Jurkat, Clone E6-1 (cell line): ENCODE measurements around the gene TAP1.

Source experiments
- DNase-seq: peaks from one replicate; pipeline ENCODE4 v3.0.0-alpha.2; 2011; ENCODE audit warnings: low read depth, low spot score
- H3K4me3 ChIP-seq: 2 replicates; pipeline ENCODE4 v1.5.1; 2011; ENCODE audit warnings: mild to moderate bottlenecking, low read length, control low read depth, moderate library complexity

Gene TAP1

GRCh38 chr6:32843331-32843978 lies 10.0 kb downstream of the TAP1 start:
- H3K4me3 ChIP-seq: peak overlapping the region; percentile 74
- DNase-seq: no peak

DNA sequence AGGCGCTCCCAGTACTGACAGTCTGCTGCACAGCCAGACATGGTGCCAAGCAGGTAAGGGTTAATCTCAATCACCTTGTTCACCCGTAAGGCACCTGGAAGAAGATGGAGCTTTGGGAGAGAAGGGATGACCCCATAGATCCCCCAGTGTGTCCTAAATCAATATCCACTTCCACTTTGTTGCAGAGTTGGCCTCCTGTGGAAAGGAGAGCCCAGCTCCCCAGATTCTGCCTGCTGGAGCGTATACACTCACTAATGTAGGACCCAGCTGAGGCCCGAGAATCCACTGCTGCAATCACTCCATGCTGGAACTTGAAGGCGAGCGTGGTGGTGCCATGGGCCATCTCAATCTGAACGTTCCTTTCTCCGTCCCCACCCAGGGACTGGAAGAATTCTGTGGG lies 10.8 kb downstream of the TAP1 start:
- DNase-seq: no peak
- peak overlapping the region; percentile 74 for H3K4me3 ChIP-seq

GRCh38 chr6:32842021-32842650 lies 11.4 kb downstream of the TAP1 start:
- 0 out of 2 replicates have a peak overlapping the region, but pooled peaks have one; percentile 74 for H3K4me3 ChIP-seq
- DNase-seq: no peak

- H3K4me3 ChIP-seq: peak overlapping the region; percentile 21
- DNase-seq: peak; percentile 74
Measured at GRCh38 chr6:32840604-32841246, 12.8 kb downstream of the TAP1 start.

DNA sequence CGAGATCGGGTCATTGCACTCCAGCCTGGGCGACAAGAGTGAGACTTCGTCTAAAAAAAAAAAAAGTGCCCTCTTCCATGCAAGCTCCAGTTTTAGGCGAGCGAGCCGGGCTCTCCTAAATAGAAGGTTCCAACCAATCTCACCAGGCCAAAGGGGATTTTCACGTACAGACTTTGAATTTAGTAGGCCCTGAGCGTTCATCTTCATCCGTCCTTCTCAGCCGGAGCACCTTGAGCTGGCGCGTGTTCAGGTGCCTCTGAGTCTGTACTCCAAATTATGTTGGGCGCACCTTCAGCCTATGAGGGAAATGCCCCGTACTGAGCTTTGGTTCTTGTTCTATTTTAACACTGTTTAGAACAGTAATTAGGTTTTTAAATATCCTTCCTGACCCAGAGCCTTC lies 14.1 kb downstream of the TAP1 start:
- DNase-seq: no peak
- H3K4me3 ChIP-seq: no peak overlapping the region

GRCh38 chr6:32838114-32838958 lies 15.2 kb downstream of the TAP1 start, which contains the start of gene TAP2:
Gene TAP2, minus strand, starts transcription at chr6:32838739. Its CDS starts 506 bp downstream, at chr6:32838233.
- peak; percentile 82 for DNase-seq
- peak within 1 kb of the TSS; percentile 84 for H3K4me3 ChIP-seq

DNA sequence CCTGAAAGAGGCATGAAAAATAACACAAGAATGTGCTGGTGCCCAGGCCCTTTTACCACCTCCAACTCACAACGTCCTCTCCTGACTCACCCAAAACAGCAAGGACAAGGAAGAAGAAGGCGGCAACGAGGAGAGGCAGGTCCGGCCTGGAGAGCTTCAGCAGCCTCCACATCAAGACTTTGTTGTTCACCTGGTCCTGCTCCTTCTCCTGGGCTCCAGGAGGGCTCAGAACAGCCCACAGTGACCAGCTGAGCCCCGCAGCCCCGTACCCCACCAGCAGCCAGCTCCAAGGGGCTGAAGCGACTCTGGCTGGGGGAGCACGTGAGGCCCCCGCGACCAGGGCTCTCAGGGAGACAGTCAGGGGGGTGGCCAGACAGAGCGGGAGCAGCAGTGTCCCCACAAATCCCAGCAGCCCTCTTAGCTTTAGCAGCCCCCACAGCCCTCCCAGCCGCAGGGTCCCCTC lies 15.8 kb downstream of the TAP1 start:
- DNase-seq: no peak
- H3K4me3 ChIP-seq: peak overlapping the region; percentile 84

GRCh38 chr6:32836873-32837272 lies 16.6 kb downstream of the TAP1 start:
- no peak overlapping the region for H3K4me3 ChIP-seq

DNA sequence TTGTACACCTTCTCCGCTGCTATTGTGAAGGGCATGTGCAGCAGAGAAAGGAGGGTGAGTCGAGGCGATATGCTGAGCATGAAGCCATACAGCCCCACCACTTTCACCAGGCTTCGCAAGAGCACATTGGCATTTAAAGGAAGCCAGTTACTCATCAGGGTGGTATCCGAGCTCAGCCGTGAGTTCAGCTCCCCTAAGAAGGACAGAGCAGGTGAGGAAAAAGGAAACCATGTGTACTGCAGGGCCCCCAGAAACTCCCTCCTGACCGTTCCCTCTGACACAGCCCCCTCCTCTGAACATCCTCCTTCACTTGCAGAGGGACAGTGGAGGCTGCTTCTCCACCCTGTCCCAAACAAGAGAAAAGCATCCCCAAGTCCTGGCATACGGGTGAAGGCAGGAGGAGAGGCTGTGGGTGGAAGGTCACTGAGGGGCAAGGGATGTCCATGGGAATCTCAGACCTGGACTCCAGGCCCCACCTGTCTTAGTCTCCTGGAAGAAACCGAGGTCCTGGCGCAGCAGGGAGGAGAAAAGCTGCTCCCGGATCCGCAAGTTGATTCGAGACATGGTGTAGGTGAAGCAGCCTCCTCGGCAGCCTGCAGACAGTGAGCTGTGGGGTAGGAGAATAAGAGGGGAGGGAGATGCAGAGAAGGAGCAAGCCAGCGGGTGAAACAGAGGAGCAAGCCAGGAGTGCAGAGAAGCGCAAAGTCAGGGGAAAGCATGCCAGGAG lies 18.2 kb downstream of the TAP1 start:
- H3K4me3 ChIP-seq: no peak overlapping the region
- no peak for DNase-seq

More at GRCh38 chr6:32836873-32837272, 16.6 kb downstream of the TAP1 start:
- DNase-seq: no peak

DNA sequence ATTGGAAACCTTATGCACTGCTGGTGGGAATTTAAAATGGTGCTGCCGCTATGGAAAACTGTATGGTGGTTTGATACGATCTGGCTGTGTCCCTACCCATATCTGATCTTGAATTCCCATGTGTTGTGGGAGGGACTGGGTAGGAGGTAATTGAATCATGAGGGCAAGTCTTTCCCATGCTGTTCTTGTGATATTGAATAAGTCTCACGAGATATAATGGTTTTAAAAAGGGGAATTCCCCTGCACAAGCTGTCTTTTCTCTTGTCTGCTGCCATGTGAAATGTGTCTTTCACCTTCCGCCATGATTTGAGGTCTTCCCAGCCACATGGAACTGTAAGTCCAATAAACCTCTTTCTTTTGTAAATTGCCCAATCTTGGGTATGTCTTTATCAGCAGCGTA lies 19.8 kb downstream of the TAP1 start:
- H3K4me3 ChIP-seq: no peak overlapping the region
- no peak for DNase-seq

DNA sequence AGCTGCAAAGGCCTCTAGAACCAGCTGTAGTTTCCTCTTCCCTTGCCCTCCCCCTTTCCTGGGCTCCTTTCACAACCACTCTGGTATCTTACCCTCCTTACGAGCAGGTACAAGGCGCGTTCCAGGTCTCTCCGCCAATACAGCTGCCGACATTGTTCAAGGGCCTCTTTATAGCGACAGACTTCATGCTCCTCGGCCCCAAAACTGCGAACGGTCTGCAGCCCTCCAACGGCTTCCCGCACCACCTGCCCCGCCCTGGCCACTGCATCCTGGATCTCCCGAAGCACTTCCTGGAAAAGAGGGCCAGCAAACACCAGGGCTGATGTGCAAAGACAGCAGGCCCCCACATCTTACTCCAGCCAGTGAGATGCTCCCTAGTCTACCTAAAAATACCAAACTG lies 21.0 kb downstream of the TAP1 start:
- DNase-seq: no peak
- no peak overlapping the region for H3K4me3 ChIP-seq

- no peak overlapping the region for H3K4me3 ChIP-seq
- DNase-seq: no peak
Measured at GRCh38 chr6:32830936-32831335, 22.6 kb downstream of the TAP1 start.

GRCh38 chr6:32830017-32830416 lies 23.5 kb downstream of the TAP1 start:
- no peak for DNase-seq
- no peak overlapping the region for H3K4me3 ChIP-seq

DNA sequence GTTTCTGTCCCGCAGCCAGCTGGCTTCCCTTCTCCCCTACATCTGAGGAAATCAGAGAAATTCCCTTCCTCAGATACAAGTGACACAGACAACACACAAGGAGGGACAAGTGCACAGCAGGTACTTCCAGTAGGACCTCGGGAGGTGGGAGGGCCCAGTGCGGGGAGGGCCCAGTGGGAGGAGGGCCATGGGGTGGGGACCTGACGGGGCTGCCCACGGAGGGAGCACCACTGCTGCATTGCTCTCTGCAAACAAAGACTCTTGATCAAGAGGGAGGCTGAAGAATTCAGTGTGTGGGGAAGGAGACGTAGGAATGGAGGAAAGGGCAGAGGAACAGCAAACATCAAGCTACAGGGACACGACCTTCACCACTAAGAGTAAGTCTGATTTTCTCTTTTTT lies 24.0 kb downstream of the TAP1 start:
- H3K4me3 ChIP-seq: no peak overlapping the region
- DNase-seq: no peak

- H3K4me3 ChIP-seq: no peak overlapping the region
- DNase-seq: no peak
Measured at GRCh38 chr6:32827025-32827424, 26.5 kb downstream of the TAP1 start.

- no peak for DNase-seq
- no peak overlapping the region for H3K4me3 ChIP-seq
Measured at GRCh38 chr6:32825966-32826365, 27.5 kb downstream of the TAP1 start.

GRCh38 chr6:32819729-32820128 lies 33.8 kb downstream of the TAP1 start:
- H3K4me3 ChIP-seq: no peak overlapping the region
- DNase-seq: no peak

DNA sequence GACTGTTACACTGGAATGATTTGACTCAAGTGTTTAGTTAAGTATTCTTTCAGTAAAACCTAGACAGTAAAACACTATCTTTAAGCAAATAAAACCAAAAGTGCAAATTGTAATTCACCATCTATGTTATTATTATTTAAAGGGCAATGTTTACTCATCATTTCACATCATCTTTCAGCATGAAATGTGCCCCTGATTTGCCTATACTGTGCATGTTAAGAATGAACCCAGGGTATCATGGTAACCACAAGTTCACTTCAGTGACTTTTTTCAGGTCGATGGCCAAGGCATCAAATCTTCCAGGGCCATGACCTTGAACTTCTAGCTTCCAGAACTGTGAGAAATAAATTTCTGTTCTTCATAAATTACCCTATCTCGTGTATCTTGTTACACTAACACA lies 34.6 kb downstream of the TAP1 start:
- DNase-seq: no peak
- H3K4me3 ChIP-seq: no peak overlapping the region

DNA sequence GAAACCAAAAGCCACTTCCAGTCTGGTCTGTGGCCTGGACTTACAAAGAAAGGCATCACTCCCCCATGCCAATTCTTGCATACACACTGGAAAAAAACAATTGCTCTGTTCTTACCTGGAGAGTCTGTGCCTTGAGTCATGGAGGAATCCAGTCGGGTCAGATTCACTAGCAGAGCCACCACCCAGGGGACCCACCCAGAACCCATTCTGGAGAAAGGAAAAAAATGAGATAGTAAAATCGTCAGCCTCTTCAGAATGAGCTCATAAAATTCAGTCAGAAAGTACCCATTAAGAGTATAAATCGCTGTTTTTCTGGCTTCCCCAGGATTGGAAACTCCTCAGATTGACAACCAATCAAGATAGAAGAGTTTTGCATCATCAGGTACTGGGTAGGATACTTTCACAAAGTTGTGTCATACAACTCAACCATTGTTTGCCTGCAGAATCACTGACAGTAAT lies 36.7 kb downstream of the TAP1 start, which contains the start of gene HLA-DOB:
Gene HLA-DOB, minus strand, starts transcription at position 257 of the 459 bp plus-strand sequence. Its CDS starts 51 bp downstream, at position 206.
- peak; percentile 30 for DNase-seq
- no peak within 1 kb of the TSS for H3K4me3 ChIP-seq
